Stimulated activated CD8-positive, alpha-beta memory T cell treated with anti-CD3 and anti-CD28 coated beads, Interleukin-12 subunit alpha, Interleukin-12 subunit beta, amount 100 ng/mL, for 24 hours (primary cell): ENCODE data around the gene ELN.

Experiments
- DNase-seq: peaks from one replicate; pipeline ENCODE4 v3.0.0-alpha.2; 2020; ENCODE audit errors: extremely low read depth

ELN gene

GRCh38 chr7:74093671-74094223 is 65.8 kb downstream of the ELN start:
- no peak for DNase-seq

DNA sequence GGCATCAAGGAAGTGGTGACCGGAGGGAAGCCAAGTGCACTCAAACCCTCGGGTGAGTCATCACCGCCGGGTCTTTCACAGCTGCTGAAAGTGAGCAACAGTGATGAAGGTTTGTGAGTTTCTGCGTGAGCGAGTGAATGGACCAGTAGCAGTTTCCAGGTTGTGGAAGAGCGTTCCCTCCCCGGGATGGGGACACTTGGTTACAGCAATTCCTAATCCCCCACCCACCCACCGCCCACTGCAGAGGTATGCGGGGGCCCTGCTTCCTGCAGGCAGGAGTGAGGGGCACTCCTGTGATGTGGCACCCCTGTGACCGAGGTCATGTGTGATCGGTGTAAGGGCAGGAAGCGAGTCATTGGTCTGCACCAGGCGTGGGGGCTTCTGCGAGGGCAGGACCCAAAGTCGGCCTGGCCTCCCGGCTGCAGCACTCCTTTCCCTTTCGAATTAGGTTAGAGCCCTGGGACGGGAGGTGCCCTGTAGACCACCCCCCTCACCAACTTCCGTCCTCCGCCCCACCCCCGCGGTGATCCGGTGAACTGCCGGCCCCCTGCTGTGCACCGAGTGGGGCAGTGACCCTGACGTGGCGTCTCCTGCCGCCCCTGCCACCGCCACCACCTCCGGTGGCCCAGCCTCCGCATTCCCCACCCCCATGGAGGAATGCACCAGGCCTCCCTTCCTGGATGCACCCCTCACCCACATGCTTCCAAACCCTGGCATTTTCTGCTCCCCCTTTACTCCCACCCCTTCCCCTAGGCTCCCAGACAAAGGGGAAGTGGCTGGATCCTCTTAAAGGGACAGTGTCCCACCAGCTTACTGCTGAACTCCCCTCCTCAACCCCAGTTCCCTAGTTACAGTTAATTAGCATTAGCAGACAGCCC is 66.5 kb downstream of the ELN start:
- DNase-seq = peak; percentile 60

DNA sequence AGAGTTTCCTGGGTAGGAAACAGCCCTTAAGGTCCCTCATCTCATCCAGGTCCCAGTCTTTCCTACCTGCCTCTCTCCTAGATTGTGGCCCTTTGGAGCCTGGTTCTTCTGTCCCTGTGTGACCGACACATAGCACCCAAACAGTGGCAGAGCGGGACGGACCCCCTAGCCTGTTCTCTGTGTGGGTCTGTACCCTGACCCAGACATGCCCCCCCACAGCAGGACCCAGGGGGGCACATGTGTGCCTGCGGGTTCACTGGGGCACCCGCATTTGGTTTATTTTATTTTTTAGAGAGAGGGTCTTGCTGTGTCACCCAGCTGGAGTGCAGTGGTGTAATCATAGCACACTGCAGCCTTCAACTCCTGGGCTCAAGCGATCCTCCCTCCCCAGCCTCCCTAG is 67.2 kb downstream of the ELN start:
- no peak for DNase-seq

GRCh38 chr7:74097937-74098614 is 70.1 kb downstream of the ELN start:
- DNase-seq = no peak

DNA sequence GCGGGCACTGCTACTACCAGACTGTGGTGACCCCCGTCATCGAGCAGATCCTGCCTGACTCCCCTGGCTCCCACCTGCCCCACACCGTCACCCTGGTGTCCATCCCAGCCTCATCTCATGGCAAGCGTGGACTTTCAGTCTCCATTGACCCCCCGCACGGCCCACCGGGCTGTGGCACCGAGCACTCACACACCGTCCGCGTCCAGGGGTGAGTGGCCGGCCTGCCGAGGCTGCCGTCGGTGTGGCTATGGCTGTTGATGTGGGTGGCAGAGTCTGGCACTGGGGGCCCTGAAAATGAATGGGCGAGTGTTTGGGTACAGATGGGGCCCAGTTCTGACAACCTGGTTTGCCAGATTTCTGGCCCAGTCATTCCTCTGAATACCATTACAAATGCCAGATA is 71.1 kb downstream of the ELN start:
- no peak for DNase-seq

GRCh38 chr7:74101061-74101681 is 73.2 kb downstream of the ELN start:
- DNase-seq = no peak

GRCh38 chr7:74103219-74103772 is 75.3 kb downstream of the ELN start:
- DNase-seq = no peak

DNA sequence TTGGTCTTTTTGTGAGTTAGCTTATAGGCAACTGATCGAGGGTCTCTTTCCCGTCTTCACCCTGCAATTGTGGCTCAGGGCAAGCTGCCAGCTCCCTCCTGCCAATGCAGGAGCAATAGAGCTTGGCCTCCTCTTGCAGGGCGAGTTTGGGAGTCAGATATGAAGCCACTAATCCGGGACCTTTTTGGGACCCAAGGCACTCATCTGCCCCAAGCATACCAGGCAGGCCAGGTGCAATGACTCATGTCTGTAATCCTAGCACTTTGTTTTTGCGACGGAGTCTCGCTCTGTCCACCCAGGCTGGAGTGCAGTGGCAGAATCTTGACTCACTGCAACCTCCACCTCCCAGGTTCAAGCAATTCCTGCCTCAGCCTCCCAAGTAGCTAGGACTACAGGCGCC is 76.7 kb downstream of the ELN start:
- no peak for DNase-seq

- no peak for DNase-seq
Observed at GRCh38 chr7:74105992-74106391, 78.0 kb downstream of the ELN start.

GRCh38 chr7:74106846-74107245 is 78.9 kb downstream of the ELN start:
- no peak for DNase-seq

DNA sequence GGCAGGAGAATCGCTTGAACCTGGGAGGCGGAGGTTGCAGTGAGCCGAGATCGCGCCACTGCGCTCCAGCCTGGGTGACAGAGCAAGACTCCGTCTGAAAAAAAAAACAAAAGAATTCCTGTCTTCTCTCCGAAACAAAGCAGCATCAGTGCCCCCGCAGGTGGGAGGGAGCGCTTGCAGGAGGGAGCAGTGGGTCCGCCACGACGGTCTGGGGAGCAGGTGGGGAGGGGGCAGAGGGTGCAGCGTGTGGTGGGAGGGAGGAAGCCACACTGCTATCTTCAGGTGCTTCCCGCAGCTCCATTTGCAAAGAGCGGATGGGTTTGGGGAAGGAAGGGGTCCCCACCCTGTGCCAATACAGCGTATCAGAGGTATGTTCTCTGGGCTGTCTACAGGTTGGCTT is 87.4 kb downstream of the ELN start:
- DNase-seq = no peak

GRCh38 chr7:74116356-74116755 is 88.4 kb downstream of the ELN start:
- DNase-seq = no peak
